ENCODE data around the gene ARID3A.
A peak's percentile ranks its signal among the peaks of the same experiment; 100 is the strongest.

ARID3A gene

GRCh38 chr19:932648-933552 is 7.1 kb downstream of the ARID3A start:
- peak overlapping the region; percentile 27 for H3K27ac ChIP-seq (ENCODE audit: insufficient read depth, low read depth, low read length, poor library complexity, severe bottlenecking)
- peaks cover 21% of the 10 kb centered on the region for H3K4me1 ChIP-seq (ENCODE audit: control insufficient read depth, insufficient read depth, low read length)
- H3K9me3 ChIP-seq (ENCODE audit: control insufficient read depth, low read length) = no peaks in the 10 kb centered on the region
- H3K4me3 ChIP-seq (ENCODE audit: insufficient read depth, low read depth, low read length) = no peak overlapping the region
- H3K36me3 ChIP-seq (ENCODE audit: control insufficient read depth, insufficient read depth, low read length) = peaks cover 29% of the 10 kb centered on the region
- no peaks in the 10 kb centered on the region for H3K27me3 ChIP-seq (ENCODE audit: control insufficient read depth, insufficient read depth, low read length, poor library complexity, severe bottlenecking)
- 62 to 66% methylated on average over 54 of the region's 54 CpGs for WGBS, 2 experiments

- H3K4me3 ChIP-seq (ENCODE audit: insufficient read depth, low read depth, low read length) = no peak overlapping the region
- H3K9me3 ChIP-seq (ENCODE audit: control insufficient read depth, low read length) = no peaks in the 10 kb centered on the region
- H3K27me3 ChIP-seq (ENCODE audit: control insufficient read depth, insufficient read depth, low read length, poor library complexity, severe bottlenecking) = no peaks in the 10 kb centered on the region
- H3K4me1 ChIP-seq (ENCODE audit: control insufficient read depth, insufficient read depth, low read length) = peaks cover 17% of the 10 kb centered on the region
- 74 to 75% methylated on average over 13 to 14 of the region's 14 CpGs for WGBS, 2 experiments
- no peak overlapping the region for H3K27ac ChIP-seq (ENCODE audit: insufficient read depth, low read depth, low read length, poor library complexity, severe bottlenecking)
- H3K36me3 ChIP-seq (ENCODE audit: control insufficient read depth, insufficient read depth, low read length) = peaks cover 30% of the 10 kb centered on the region
Observed at GRCh38 chr19:933553-933882, 7.7 kb downstream of the ARID3A start.

GRCh38 chr19:934197-934840 is 8.5 kb downstream of the ARID3A start:
- H3K4me3 ChIP-seq (ENCODE audit: insufficient read depth, low read depth, low read length) = no peak overlapping the region

GRCh38 chr19:934865-935479 is 9.1 kb downstream of the ARID3A start:
- Histone ChIP-seq H3K4me3 (ENCODE audit: insufficient read depth, low read depth, low read length) (no peak overlapping the region), H3K27me3 (ENCODE audit: control insufficient read depth, insufficient read depth, low read length, poor library complexity, severe bottlenecking) (no peaks in the 10 kb centered on the region), H3K36me3 (ENCODE audit: control insufficient read depth, insufficient read depth, low read length) (peaks cover 35% of the 10 kb centered on the region), H3K27ac (ENCODE audit: insufficient read depth, low read depth, low read length, poor library complexity, severe bottlenecking) (no peak overlapping the region), H3K9me3 (ENCODE audit: control insufficient read depth, low read length) (no peaks in the 10 kb centered on the region), H3K4me1 (ENCODE audit: control insufficient read depth, insufficient read depth, low read length) (peaks cover 17% of the 10 kb centered on the region)
- 95 to 96% methylated on average over 31 of the region's 31 CpGs for WGBS, 2 experiments

More at GRCh38 chr19:934197-934840, 8.5 kb downstream of the ARID3A start:
- Histone ChIP-seq H3K36me3 (ENCODE audit: control insufficient read depth, insufficient read depth, low read length) (peaks cover 34% of the 10 kb centered on the region), H3K27me3 (ENCODE audit: control insufficient read depth, insufficient read depth, low read length, poor library complexity, severe bottlenecking) (no peaks in the 10 kb centered on the region), H3K9me3 (ENCODE audit: control insufficient read depth, low read length) (no peaks in the 10 kb centered on the region), H3K27ac (ENCODE audit: insufficient read depth, low read depth, low read length, poor library complexity, severe bottlenecking) (no peak overlapping the region), H3K4me1 (ENCODE audit: control insufficient read depth, insufficient read depth, low read length) (peaks cover 17% of the 10 kb centered on the region)
- WGBS, 2 experiments = 93 to 94% methylated on average over 29 of the region's 29 CpGs

GRCh38 chr19:936175-936546 is 10.3 kb downstream of the ARID3A start:
- H3K4me1 ChIP-seq (ENCODE audit: control insufficient read depth, insufficient read depth, low read length) = peaks cover 17% of the 10 kb centered on the region
- H3K9me3 ChIP-seq (ENCODE audit: control insufficient read depth, low read length) = no peaks in the 10 kb centered on the region
- no peak overlapping the region for H3K27ac ChIP-seq (ENCODE audit: insufficient read depth, low read depth, low read length, poor library complexity, severe bottlenecking)
- WGBS, 2 experiments = 90 to 91% methylated on average over 10 of the region's 10 CpGs
- H3K27me3 ChIP-seq (ENCODE audit: control insufficient read depth, insufficient read depth, low read length, poor library complexity, severe bottlenecking) = no peaks in the 10 kb centered on the region
- H3K4me3 ChIP-seq (ENCODE audit: insufficient read depth, low read depth, low read length) = no peak overlapping the region
- peaks cover 29% of the 10 kb centered on the region for H3K36me3 ChIP-seq (ENCODE audit: control insufficient read depth, insufficient read depth, low read length)

- Histone ChIP-seq H3K36me3 (ENCODE audit: control insufficient read depth, insufficient read depth, low read length) (peaks cover 26% of the 10 kb centered on the region), H3K4me1 (ENCODE audit: control insufficient read depth, insufficient read depth, low read length) (peaks cover 15% of the 10 kb centered on the region), H3K9me3 (ENCODE audit: control insufficient read depth, low read length) (no peaks in the 10 kb centered on the region), H3K4me3 (ENCODE audit: insufficient read depth, low read depth, low read length) (no peak overlapping the region), H3K27me3 (ENCODE audit: control insufficient read depth, insufficient read depth, low read length, poor library complexity, severe bottlenecking) (no peaks in the 10 kb centered on the region), H3K27ac (ENCODE audit: insufficient read depth, low read depth, low read length, poor library complexity, severe bottlenecking) (no peak overlapping the region)
- 95 to 96% methylated on average over 16 of the region's 16 CpGs for WGBS, 2 experiments
Observed at GRCh38 chr19:937259-937694, 11.4 kb downstream of the ARID3A start.

GRCh38 chr19:938233-938923 is 12.5 kb downstream of the ARID3A start:
- 92 to 93% methylated on average over 23 of the region's 23 CpGs for WGBS, 2 experiments
- Histone ChIP-seq H3K36me3 (ENCODE audit: control insufficient read depth, insufficient read depth, low read length) (peaks cover 22% of the 10 kb centered on the region), H3K27ac (ENCODE audit: insufficient read depth, low read depth, low read length, poor library complexity, severe bottlenecking) (no peak overlapping the region), H3K27me3 (ENCODE audit: control insufficient read depth, insufficient read depth, low read length, poor library complexity, severe bottlenecking) (no peaks in the 10 kb centered on the region), H3K4me1 (ENCODE audit: control insufficient read depth, insufficient read depth, low read length) (peaks cover 4% of the 10 kb centered on the region), H3K9me3 (ENCODE audit: control insufficient read depth, low read length) (no peaks in the 10 kb centered on the region), H3K4me3 (ENCODE audit: insufficient read depth, low read depth, low read length) (no peak overlapping the region)

- Histone ChIP-seq H3K9me3 (ENCODE audit: control insufficient read depth, low read length) (no peaks in the 10 kb centered on the region), H3K4me1 (ENCODE audit: control insufficient read depth, insufficient read depth, low read length) (no peaks in the 10 kb centered on the region), H3K27ac (ENCODE audit: insufficient read depth, low read depth, low read length, poor library complexity, severe bottlenecking) (no peak overlapping the region), H3K4me3 (ENCODE audit: insufficient read depth, low read depth, low read length) (no peak overlapping the region), H3K27me3 (ENCODE audit: control insufficient read depth, insufficient read depth, low read length, poor library complexity, severe bottlenecking) (no peaks in the 10 kb centered on the region), H3K36me3 (ENCODE audit: control insufficient read depth, insufficient read depth, low read length) (peaks cover 22% of the 10 kb centered on the region)
- WGBS, 2 experiments = 95 to 97% methylated on average over 22 of the region's 22 CpGs
Observed at GRCh38 chr19:939439-939838, 13.6 kb downstream of the ARID3A start.

GRCh38 chr19:939922-940321 is 14.1 kb downstream of the ARID3A start:
- H3K4me3 ChIP-seq (ENCODE audit: insufficient read depth, low read depth, low read length) = no peak overlapping the region
- H3K4me1 ChIP-seq (ENCODE audit: control insufficient read depth, insufficient read depth, low read length) = no peaks in the 10 kb centered on the region
- no peaks in the 10 kb centered on the region for H3K27me3 ChIP-seq (ENCODE audit: control insufficient read depth, insufficient read depth, low read length, poor library complexity, severe bottlenecking)
- peaks cover 22% of the 10 kb centered on the region for H3K36me3 ChIP-seq (ENCODE audit: control insufficient read depth, insufficient read depth, low read length)
- H3K9me3 ChIP-seq (ENCODE audit: control insufficient read depth, low read length) = no peaks in the 10 kb centered on the region
- H3K27ac ChIP-seq (ENCODE audit: insufficient read depth, low read depth, low read length, poor library complexity, severe bottlenecking) = no peak overlapping the region
- 97% methylated on average over 7 of the region's 7 CpGs for WGBS, 2 experiments

Measured in ectodermal cell (in vitro differentiated cells).